ENCODE results near the gene VSTM4. TPM values are rescaled to one million over a fixed set of nuclear protein-coding genes. Genes with fewer than 3 reads are reported as not detected.

Gene VSTM4
- total RNA-seq, 2 donors from 2014 or later: 1.2 to 3.1 TPM

GRCh38 chr10:49050906-49051305 lies 64.4 kb downstream of the VSTM4 start:
- no peak overlapping the region for H3K27ac ChIP-seq
- DNase-seq: no peak
- H3K9ac ChIP-seq (ENCODE audit: low read depth in 2 of 2, low read length in 2 of 2): peak overlapping the region in 1 of 2 donors; percentile 20
- no peak overlapping the region for H3K4me3 ChIP-seq
- no peak for TF ChIP-seq CTCF (IDR thresholded peaks at IDR 0.05)
- intact Hi-C loops (cut with DNase I): no loop called here
- no peaks in the 10 kb centered on the region for H3K36me3 ChIP-seq
- H3K27me3 ChIP-seq: no peaks in the 10 kb centered on the region
- H3K4me1 ChIP-seq: no peaks in the 10 kb centered on the region
- no peaks in the 10 kb centered on the region for H3K9me3 ChIP-seq

- no peaks in the 10 kb centered on the region for H3K4me1 ChIP-seq
- no peaks in the 10 kb centered on the region for H3K9me3 ChIP-seq
- DNase-seq: no peak
- no peak overlapping the region for H3K27ac ChIP-seq
- H3K9ac ChIP-seq (ENCODE audit: low read depth in 2 of 2, low read length in 2 of 2): no peak overlapping the region
- no peak overlapping the region for H3K4me3 ChIP-seq
- intact Hi-C loops (cut with DNase I): no loop called here
- no peak for TF ChIP-seq CTCF (IDR thresholded peaks at IDR 0.05)
- no peaks in the 10 kb centered on the region for H3K36me3 ChIP-seq
- no peaks in the 10 kb centered on the region for H3K27me3 ChIP-seq
Measured at GRCh38 chr10:49050366-49050765, 65.0 kb downstream of the VSTM4 start.

- Histone ChIP-seq H3K36me3 (no peaks in the 10 kb centered on the region), H3K4me3 (no peak overlapping the region), H3K27ac (no peak overlapping the region), H3K9ac (ENCODE audit: low read depth in 2 of 2, low read length in 2 of 2) (no peak overlapping the region), H3K9me3 (no peaks in the 10 kb centered on the region), H3K4me1 (no peaks in the 10 kb centered on the region), H3K27me3 (no peaks in the 10 kb centered on the region)
- no peak for TF ChIP-seq CTCF (IDR thresholded peaks at IDR 0.05)
- intact Hi-C loops (cut with DNase I): no loop called here
- DNase-seq: no peak
Measured at GRCh38 chr10:49049660-49050059, 65.7 kb downstream of the VSTM4 start.

- no peak overlapping the region for H3K4me3 ChIP-seq
- H3K9ac ChIP-seq (ENCODE audit: low read depth in 2 of 2, low read length in 2 of 2): no peak overlapping the region
- intact Hi-C loops (cut with DNase I): no loop called here
- no peak overlapping the region for H3K27ac ChIP-seq
- no peaks in the 10 kb centered on the region for H3K27me3 ChIP-seq
- no peaks in the 10 kb centered on the region for H3K4me1 ChIP-seq
- H3K36me3 ChIP-seq: no peaks in the 10 kb centered on the region
- no peak for TF ChIP-seq CTCF (IDR thresholded peaks at IDR 0.05)
- no peaks in the 10 kb centered on the region for H3K9me3 ChIP-seq
- no peak for DNase-seq
Measured at GRCh38 chr10:49047128-49047639, 68.1 kb downstream of the VSTM4 start.

- H3K4me1 ChIP-seq: no peaks in the 10 kb centered on the region
- DNase-seq: no peak
- no peaks in the 10 kb centered on the region for H3K27me3 ChIP-seq
- H3K27ac ChIP-seq: no peak overlapping the region
- intact Hi-C loops (cut with DNase I): no loop called here
- no peak overlapping the region for H3K9ac ChIP-seq (ENCODE audit: low read depth in 2 of 2, low read length in 2 of 2)
- H3K36me3 ChIP-seq: no peaks in the 10 kb centered on the region
- no peak overlapping the region for H3K4me3 ChIP-seq
- TF ChIP-seq CTCF (IDR thresholded peaks at IDR 0.05): no peak
- H3K9me3 ChIP-seq: no peaks in the 10 kb centered on the region
Measured at GRCh38 chr10:49044293-49045193, 70.8 kb downstream of the VSTM4 start.
